DND-41 (cell line): ENCODE results near the gene AATK.

Source experiments
- ATAC-seq: fragments of 200-7000 bp; cut with Tn5 transposase; 3 replicates; pipeline ENCODE4 v1.9.1; 2021; ENCODE audit warnings: low read depth; ENCODE audit not compliant: insufficient read depth
- DNase-seq: peaks from one replicate; pipeline ENCODE4 v3.0.0-alpha.2; 2020
- H2AFZ ChIP-seq: 2 replicates; pipeline ENCODE4 v1.6.0; 2012; ENCODE audit warnings: low read depth, low read length
- H3K27ac ChIP-seq: 2 replicates; pipeline ENCODE4 v1.5.1; 2012; ENCODE audit warnings: low read length, inconsistent platforms
- H3K27me3 ChIP-seq: fragments of 200-600 bp; sonication (generic); 2 replicates; pipeline ENCODE4 v1.6.0; 2012; ENCODE audit warnings: low read length, mild to moderate bottlenecking, inconsistent platforms; ENCODE audit not compliant: insufficient read depth, poor library complexity
- H3K36me3 ChIP-seq: 2 replicates; pipeline ENCODE4 v1.5.1; 2012; ENCODE audit warnings: low read length, inconsistent platforms; ENCODE audit not compliant: insufficient read depth
- H3K4me1 ChIP-seq: 2 replicates; pipeline ENCODE4 v1.5.1; 2012; ENCODE audit warnings: mild to moderate bottlenecking, low read length; ENCODE audit not compliant: insufficient read depth
- H3K4me2 ChIP-seq: 2 replicates; pipeline ENCODE4 v1.6.0; 2012; ENCODE audit warnings: mild to moderate bottlenecking, moderate library complexity, low read length, inconsistent platforms; ENCODE audit not compliant: insufficient read depth
- H3K4me3 ChIP-seq, 2 experiments: fragments of 200-600 bp in 1 of 2; shearing (Covaris generic) in 1 of 2; 2 replicates each; pipeline ENCODE4 v1.5.1; 2012 to 2016; ENCODE audit warnings: inconsistent platforms in 2 of 2, low read length in 2 of 2, mild to moderate bottlenecking in 2 of 2, low read depth in 1 of 2, moderate library complexity in 1 of 2
- H3K79me2 ChIP-seq: 2 replicates; pipeline ENCODE4 v1.6.0; 2012; ENCODE audit warnings: low read length, inconsistent platforms; ENCODE audit not compliant: insufficient read depth
- H3K9ac ChIP-seq: 2 replicates; pipeline ENCODE4 v1.6.0; 2012; ENCODE audit warnings: low read depth, mild to moderate bottlenecking, inconsistent platforms, low read length, moderate library complexity
- H3K9me3 ChIP-seq: 2 replicates; pipeline ENCODE4 v1.5.1; 2012; ENCODE audit warnings: low read length, moderate library complexity, mild to moderate bottlenecking, inconsistent platforms; ENCODE audit not compliant: insufficient read depth, severe bottlenecking
- H4K20me1 ChIP-seq: 2 replicates; pipeline ENCODE4 v1.6.0; 2012; ENCODE audit warnings: low read length; ENCODE audit not compliant: insufficient read depth
- EZH2 ChIP-seq: IDR thresholded peaks from 3 replicates; pipeline ENCODE4 v1.6.1; 2012; ENCODE audit warnings: borderline replicate concordance, low read depth, mild to moderate bottlenecking, moderate library complexity, low read length, inconsistent platforms; ENCODE audit not compliant: severe bottlenecking
- TF ChIP-seq, protein P1 (sequence below): IDR thresholded peaks from 2 replicates; pipeline ENCODE4 v1.5.1; 2012; ENCODE audit warnings: borderline replicate concordance, low read length, moderate library complexity, mild to moderate bottlenecking; ENCODE audit not compliant: poor library complexity, severe bottlenecking; ENCODE audit errors: extremely low read depth

Gene AATK

DNA sequence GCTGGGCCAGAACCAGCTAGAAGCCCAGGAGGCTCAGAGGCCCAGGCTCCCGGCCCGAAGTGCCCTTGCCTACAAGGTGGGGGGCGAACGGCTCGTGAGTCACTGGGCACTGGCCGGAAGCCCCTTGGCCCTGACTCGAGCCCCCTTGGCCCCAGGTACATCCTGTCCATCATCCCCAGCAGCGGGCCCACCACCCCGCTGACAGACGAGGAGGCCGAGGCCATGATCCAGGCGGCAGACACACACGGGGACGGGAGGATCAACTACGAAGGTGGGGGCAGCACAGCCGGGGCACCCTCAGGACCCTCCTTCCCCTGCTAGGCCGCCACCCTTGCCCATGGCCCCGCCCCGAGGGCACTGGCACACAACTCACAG lies 15.8 kb upstream of the AATK start:
- Histone ChIP-seq H2AFZ (no peak overlapping the region), H3K27ac (no peak overlapping the region), H3K4me1 (no peaks in the 10 kb centered on the region), H3K27me3 (no peaks in the 10 kb centered on the region), H3K9me3 (no peaks in the 10 kb centered on the region), H3K4me3 (no peak overlapping the region), H4K20me1 (no peaks in the 10 kb centered on the region; the same call in 1 of the 2 replicates), H3K9ac (no peak overlapping the region), H3K79me2 (no peaks in the 10 kb centered on the region), H3K4me2 (no peak overlapping the region), H3K36me3 (no peaks in the 10 kb centered on the region)
- no peak for ATAC-seq
- DNase-seq: no peak
- TF ChIP-seq, protein P1, sequence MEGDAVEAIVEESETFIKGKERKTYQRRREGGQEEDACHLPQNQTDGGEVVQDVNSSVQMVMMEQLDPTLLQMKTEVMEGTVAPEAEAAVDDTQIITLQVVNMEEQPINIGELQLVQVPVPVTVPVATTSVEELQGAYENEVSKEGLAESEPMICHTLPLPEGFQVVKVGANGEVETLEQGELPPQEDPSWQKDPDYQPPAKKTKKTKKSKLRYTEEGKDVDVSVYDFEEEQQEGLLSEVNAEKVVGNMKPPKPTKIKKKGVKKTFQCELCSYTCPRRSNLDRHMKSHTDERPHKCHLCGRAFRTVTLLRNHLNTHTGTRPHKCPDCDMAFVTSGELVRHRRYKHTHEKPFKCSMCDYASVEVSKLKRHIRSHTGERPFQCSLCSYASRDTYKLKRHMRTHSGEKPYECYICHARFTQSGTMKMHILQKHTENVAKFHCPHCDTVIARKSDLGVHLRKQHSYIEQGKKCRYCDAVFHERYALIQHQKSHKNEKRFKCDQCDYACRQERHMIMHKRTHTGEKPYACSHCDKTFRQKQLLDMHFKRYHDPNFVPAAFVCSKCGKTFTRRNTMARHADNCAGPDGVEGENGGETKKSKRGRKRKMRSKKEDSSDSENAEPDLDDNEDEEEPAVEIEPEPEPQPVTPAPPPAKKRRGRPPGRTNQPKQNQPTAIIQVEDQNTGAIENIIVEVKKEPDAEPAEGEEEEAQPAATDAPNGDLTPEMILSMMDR: no peak
- TF ChIP-seq EZH2: no peak

DNA sequence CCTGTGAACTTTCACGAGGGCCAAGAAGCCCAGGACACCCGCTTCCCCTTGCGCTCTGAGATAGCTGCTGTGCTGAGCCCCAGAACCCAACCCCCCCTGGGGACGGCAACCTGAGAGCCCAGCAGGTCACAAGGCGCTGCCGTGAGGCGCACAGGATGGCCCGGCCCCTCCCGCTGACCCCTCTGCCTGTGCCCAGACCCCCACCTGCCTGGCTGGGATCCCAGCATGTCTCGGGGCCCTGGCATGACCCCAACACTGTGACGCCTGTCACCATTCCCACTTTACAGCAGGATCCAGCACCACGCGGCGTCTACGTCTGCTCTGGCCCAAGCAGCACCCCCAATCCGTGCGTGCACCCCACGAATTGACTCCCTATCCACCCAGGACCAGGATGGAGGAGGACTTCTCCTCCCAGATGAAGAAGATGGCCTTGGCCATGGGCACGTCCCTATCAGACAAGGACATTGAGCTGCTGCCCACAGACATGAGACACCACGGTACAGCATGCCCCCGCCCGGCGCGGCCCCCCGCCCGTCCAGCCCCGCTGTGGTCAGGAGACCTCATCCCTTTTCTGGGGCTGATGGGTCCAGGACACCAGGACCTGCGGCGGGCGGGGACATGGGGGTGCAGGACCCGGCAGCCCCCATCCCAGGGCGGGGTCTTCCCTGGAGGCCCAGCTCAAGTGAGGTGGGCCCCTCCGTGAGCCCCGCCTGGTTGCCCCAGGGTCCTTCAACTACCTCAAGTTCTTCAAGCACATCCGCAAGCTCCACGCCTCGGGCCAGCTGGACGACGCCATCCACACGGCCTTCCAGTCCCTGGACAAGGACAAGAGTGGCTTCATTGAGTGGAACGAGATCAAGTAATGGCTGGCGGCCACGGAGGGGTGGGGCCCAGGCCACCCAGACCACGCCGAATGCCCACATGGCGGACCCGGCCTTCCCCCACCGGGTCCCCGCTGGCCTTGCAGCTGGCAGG lies 15.1 kb upstream of the AATK start:
- no peaks in the 10 kb centered on the region for H3K36me3 ChIP-seq
- no peaks in the 10 kb centered on the region for H3K4me1 ChIP-seq
- no peak overlapping the region for H3K4me3 ChIP-seq
- no peak for TF ChIP-seq EZH2
- TF ChIP-seq, protein P1: no peak
- H3K27me3 ChIP-seq: no peaks in the 10 kb centered on the region
- H2AFZ ChIP-seq: no peak overlapping the region
- DNase-seq (no peak), ATAC-seq (no peak)
- H3K4me2 ChIP-seq: no peak overlapping the region
- H3K27ac ChIP-seq: no peak overlapping the region
- no peak overlapping the region for H3K9ac ChIP-seq
- H3K79me2 ChIP-seq: no peaks in the 10 kb centered on the region
- H3K9me3 ChIP-seq: no peaks in the 10 kb centered on the region
- H4K20me1 ChIP-seq: no peaks in the 10 kb centered on the region; the same call in 1 of the 2 replicates

DNA sequence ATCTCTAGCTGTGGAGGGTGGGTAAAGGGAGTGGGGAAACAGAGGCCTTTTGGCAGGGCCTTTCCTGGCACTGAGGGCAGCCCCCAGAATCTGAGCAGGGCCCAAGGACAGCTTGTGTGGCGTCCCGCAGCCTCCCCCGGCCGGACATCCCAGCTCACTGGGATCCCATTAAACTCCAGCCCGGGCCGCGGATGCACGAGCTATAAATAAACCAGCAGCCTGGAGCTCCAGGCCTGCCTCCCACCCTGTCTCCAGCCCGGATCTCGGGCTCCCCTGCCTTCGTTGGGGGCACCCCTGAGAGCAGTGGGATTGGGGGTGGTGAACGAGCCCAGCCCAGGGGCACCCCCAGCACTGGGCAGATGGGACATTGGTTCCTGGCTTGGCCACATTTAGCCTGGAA lies 13.8 kb upstream of the AATK start:
- Histone ChIP-seq H4K20me1 (no peaks in the 10 kb centered on the region; the same call in 1 of the 2 replicates), H3K27me3 (no peaks in the 10 kb centered on the region), H3K79me2 (no peaks in the 10 kb centered on the region), H3K9me3 (no peaks in the 10 kb centered on the region), H3K36me3 (no peaks in the 10 kb centered on the region), H3K4me1 (no peaks in the 10 kb centered on the region), H2AFZ (no peak overlapping the region), H3K4me2 (no peak overlapping the region), H3K27ac (no peak overlapping the region), H3K9ac (no peak overlapping the region), H3K4me3 (no peak overlapping the region)
- TF ChIP-seq, protein P1: no peak
- TF ChIP-seq EZH2: no peak
- DNase-seq (no peak), ATAC-seq (no peak)
